LNCAP (cell line): ENCODE measurements around the gene FHOD3.

ENCODE experiments used
- CTCF ChIP-seq: fragments of 450-650 bp; IDR thresholded peaks from 2 replicates; pipeline ENCODE4 v1.5.1; 2017; ENCODE audit warnings: mild to moderate bottlenecking

Gene FHOD3

DNA sequence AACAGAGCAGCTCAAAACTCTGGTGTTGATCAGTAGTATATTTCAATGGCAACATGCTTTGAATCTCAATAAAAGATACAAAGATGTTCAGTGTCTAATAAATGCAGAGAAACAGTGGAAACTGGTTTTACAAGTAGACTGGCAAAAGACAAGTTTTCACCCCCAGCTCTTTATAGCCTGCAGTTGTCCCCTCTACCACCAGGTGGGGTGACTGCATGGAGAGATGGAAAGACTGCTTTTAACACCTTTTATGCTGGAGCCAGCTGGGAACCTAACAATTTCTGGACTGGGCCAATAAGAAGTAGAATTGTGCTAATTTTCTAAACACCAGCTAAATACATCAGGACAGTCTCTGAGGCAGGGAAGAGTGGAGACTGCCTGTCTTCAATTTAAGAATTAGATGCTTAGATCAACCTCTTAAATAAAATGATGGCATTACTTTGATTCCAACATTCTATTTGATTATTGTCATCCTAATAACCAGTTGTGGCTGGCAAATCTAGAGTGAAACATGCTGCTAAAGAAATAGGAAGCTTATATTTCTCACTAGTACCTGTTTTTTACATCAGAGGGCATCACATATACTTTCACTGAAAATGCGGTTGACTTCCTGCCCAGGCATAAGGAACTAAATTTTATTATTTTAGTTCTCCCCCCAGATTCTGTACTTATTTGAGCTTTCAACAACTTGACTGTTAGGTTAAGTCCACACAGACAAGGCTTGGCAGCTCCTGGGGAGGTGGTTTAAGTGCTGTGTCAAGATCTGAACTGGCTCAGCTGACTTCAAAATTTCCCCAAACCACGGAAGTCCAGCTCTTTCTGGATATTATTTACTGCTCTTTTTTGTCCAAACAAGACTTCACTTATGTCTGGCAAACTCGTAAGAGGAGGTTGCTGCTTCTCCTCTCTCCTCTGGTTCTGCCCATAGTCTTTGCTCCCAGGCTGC lies 390.8 kb downstream of the FHOD3 start:
- TF ChIP-seq CTCF = peak; percentile 94

GRCh38 chr18:36692371-36692770 lies 394.9 kb downstream of the FHOD3 start:
- TF ChIP-seq CTCF = no peak

DNA sequence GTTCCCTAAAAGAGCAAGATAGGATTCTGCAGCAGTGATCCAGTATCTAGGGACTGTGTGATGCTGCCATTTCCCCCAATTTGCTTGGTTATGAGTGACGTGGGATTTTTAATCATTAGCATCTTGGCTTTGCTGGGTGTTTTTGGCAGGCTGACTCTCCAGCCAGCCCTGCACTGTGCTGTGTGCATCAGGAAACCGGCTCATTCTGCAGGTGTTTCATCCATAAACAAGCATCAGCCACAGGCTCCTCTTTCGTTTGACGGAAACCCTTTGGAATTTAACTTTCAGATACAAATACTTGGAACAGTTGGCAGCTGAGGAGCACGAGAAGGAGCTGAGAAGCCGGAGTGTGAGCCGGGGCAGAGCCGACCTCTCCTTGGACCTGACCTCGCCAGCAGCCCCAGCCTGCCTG lies 395.4 kb downstream of the FHOD3 start:
- no peak for TF ChIP-seq CTCF

- no peak for TF ChIP-seq CTCF
Measured at GRCh38 chr18:36693931-36694620, 396.6 kb downstream of the FHOD3 start.

- TF ChIP-seq CTCF = no peak
Measured at GRCh38 chr18:36695806-36696205, 398.3 kb downstream of the FHOD3 start.

- no peak for TF ChIP-seq CTCF
Measured at GRCh38 chr18:36697905-36698304, 400.4 kb downstream of the FHOD3 start.

GRCh38 chr18:36700955-36701354 lies 403.4 kb downstream of the FHOD3 start:
- TF ChIP-seq CTCF = no peak
